ENCODE results near the gene RALGAPA2. TPM values are rescaled to one million over a fixed set of nuclear protein-coding genes. Genes with fewer than 3 reads are reported as not detected.

Gene RALGAPA2
- total and polyA plus RNA-seq, 9 donors = 8.4 to 31.7 (median 19.9) TPM

- Histone ChIP-seq H3K4me1 (ENCODE audit: insufficient read depth) (peaks cover 4% of the 10 kb centered on the region), H3K27me3 (no peaks in the 10 kb centered on the region), H3K4me3 (no peak overlapping the region), H3K36me3 (no peaks in the 10 kb centered on the region), H3K9me3 (no peaks in the 10 kb centered on the region), H3K27ac (no peak overlapping the region)
- TF ChIP-seq EP300 (IDR thresholded peaks at IDR 0.05) (no peak), CTCF (IDR thresholded peaks at IDR 0.05) (no peak), POLR2A (IDR thresholded peaks at IDR 0.05) (no peak)
- intact Hi-C loops (cut with DNase I) = no loop called here
- no peak for DNase-seq
- 89 to 92% (median 90%) methylated on average over 15 of the region's 15 CpGs for WGBS, 3 donors
Measured at GRCh38 chr20:20457392-20458126, 254.9 kb downstream of the RALGAPA2 start.

GRCh38 chr20:20456741-20457140 is 255.7 kb downstream of the RALGAPA2 start:
- Histone ChIP-seq H3K9me3 (no peaks in the 10 kb centered on the region), H3K36me3 (no peaks in the 10 kb centered on the region), H3K4me1 (ENCODE audit: insufficient read depth) (peaks cover 6% of the 10 kb centered on the region), H3K27ac (no peak overlapping the region), H3K4me3 (no peak overlapping the region), H3K27me3 (no peaks in the 10 kb centered on the region)
- intact Hi-C loops (cut with DNase I) = no loop called here
- WGBS, 3 donors = 77 to 86% (median 78%) methylated on average over 2 of the region's 2 CpGs
- DNase-seq = no peak
- TF ChIP-seq EP300 (IDR thresholded peaks at IDR 0.05) = no peak
- TF ChIP-seq POLR2A (IDR thresholded peaks at IDR 0.05) = no peak
- TF ChIP-seq CTCF (IDR thresholded peaks at IDR 0.05) = no peak

- Histone ChIP-seq H3K4me3 (no peak overlapping the region), H3K4me1 (ENCODE audit: insufficient read depth) (peaks cover 6% of the 10 kb centered on the region), H3K9me3 (no peaks in the 10 kb centered on the region), H3K27me3 (no peaks in the 10 kb centered on the region), H3K36me3 (no peaks in the 10 kb centered on the region), H3K27ac (no peak overlapping the region)
- TF ChIP-seq EP300 (IDR thresholded peaks at IDR 0.05) (no peak), POLR2A (IDR thresholded peaks at IDR 0.05) (no peak), CTCF (IDR thresholded peaks at IDR 0.05) (no peak)
- intact Hi-C loops (cut with DNase I) = no loop called here
- DNase-seq = no peak
- WGBS, 3 donors = 97 to 99% (median 98%) methylated on average over 2 of the region's 2 CpGs
Measured at GRCh38 chr20:20455926-20456325, 256.5 kb downstream of the RALGAPA2 start.

- intact Hi-C loops (cut with DNase I) = no loop called here
- Histone ChIP-seq H3K27me3 (no peaks in the 10 kb centered on the region), H3K4me3 (no peak overlapping the region), H3K27ac (no peak overlapping the region), H3K9me3 (no peaks in the 10 kb centered on the region), H3K4me1 (ENCODE audit: insufficient read depth) (peaks cover 9% of the 10 kb centered on the region), H3K36me3 (no peaks in the 10 kb centered on the region)
- 95 to 97% (median 95%) methylated on average over 21 of the region's 21 CpGs for WGBS, 3 donors
- TF ChIP-seq POLR2A (IDR thresholded peaks at IDR 0.05) = no peak
- TF ChIP-seq CTCF (IDR thresholded peaks at IDR 0.05) = no peak
- TF ChIP-seq EP300 (IDR thresholded peaks at IDR 0.05) = no peak
- no peak for DNase-seq
Measured at GRCh38 chr20:20454850-20455627, 257.4 kb downstream of the RALGAPA2 start.

Measured in ovary (tissue), 9 donors.